HG02763 (cell line): ENCODE data around the gene MKNK2.
A peak's percentile ranks its signal among the peaks of the same experiment; 100 is the strongest.
"Not testable (repeated sequence)": the region's sequence is repeated elsewhere in the genome, so short reads cannot be mapped to it uniquely, and the experiment has no call there.

Source experiments
- ATAC-seq: cut with Tn5 transposase; IDR thresholded peaks from one replicate; pipeline ENCODE4 v1.9.1; 2021; ENCODE audit warnings: mild to moderate bottlenecking, moderate library complexity; ENCODE audit not compliant: unreplicated experiment

The MKNK2 gene

DNA sequence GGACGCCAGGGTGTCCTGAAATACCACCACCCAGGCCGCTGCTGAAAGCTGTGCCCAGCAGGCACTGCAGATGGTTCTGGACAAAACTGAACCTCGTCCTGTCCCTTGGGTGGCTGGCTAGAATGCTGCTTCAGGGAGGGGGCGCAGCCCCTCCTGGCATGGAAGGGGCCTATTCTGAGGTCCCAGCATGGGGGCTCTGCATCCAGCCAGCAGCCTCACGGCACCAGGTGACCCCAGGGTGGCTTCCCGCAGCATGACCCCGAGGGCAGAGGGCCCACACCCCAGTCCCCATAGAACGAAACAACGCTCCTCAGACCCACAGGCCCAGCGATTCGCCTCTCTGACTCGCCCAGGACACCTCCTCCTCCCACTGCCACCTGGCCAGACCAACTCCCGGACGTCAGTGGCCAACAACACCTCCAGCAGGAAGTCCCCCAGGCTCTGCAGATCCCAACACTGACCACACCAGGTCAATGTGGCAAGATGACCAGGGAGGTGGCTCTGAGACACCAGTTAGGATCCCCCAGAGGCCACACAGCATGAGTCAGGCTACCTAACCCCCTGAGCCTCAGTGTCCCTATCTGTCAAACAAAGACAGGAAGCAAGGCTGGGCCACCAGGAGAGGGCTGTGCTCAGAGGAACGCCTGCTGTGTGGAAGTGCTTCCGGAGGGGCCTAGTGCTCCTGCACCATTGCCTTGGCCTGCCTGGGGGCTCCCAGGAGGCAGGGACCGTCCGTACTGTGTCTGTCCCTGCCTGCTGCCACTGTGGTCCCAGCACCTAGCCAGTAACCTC, 6.1 kb downstream of the MKNK2 start:
- no peak for ATAC-seq

DNA sequence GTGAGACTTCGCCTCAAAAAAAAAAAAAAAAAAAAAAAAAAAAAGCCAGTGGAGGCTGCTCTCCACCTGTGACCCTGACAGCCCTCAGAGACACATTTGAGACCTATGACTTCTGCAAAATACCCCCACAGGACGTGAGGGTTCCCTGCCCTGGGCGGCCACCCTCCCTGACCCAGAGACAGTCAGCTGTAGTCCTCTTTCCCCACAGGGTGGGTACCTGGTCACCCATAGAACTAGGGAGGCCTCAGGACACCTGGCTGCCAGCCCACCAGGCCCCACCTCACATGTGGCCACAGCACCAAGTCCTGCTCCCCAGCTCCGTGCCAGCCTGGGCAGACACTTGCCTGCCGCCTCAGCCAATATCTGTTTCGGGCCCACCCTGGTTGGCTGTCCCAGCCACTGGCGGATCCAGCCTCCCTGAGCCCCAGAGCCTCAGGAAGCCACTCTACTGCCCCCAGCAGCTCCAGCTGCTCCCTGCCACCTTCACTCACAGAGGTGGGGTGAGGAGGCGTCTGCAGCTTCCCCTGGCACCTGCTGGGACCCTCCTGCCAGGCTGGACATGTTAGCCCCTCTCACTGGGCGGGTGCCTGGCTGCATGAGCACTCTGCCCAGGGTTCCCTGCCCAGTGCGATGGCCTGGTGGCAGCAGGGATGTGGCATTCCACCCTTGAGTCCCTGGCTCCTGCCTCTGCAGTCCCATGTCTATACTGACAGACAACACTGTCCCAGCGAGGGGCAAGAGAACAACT, 6.9 kb downstream of the MKNK2 start:
- ATAC-seq = no peak

DNA sequence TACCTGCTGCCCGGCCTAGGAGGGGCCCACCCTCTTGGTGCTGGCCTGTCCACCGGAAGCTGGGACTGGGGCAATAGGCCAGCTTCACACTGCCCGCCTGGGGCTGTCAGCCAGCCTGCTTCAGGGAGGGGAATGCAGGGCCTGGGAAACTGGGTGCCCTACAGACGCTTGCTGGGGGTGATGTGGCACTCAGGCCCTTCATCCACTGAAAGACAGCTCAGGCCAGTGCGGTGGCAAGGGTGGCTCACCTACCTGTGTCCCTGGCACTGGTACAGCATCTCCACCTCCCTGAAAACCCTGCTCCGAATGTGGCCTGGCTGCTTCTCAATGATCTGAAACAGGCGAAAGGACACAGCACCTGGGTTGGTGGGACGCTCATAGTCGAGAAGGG, 7.8 kb downstream of the MKNK2 start:
- no peak for ATAC-seq

DNA sequence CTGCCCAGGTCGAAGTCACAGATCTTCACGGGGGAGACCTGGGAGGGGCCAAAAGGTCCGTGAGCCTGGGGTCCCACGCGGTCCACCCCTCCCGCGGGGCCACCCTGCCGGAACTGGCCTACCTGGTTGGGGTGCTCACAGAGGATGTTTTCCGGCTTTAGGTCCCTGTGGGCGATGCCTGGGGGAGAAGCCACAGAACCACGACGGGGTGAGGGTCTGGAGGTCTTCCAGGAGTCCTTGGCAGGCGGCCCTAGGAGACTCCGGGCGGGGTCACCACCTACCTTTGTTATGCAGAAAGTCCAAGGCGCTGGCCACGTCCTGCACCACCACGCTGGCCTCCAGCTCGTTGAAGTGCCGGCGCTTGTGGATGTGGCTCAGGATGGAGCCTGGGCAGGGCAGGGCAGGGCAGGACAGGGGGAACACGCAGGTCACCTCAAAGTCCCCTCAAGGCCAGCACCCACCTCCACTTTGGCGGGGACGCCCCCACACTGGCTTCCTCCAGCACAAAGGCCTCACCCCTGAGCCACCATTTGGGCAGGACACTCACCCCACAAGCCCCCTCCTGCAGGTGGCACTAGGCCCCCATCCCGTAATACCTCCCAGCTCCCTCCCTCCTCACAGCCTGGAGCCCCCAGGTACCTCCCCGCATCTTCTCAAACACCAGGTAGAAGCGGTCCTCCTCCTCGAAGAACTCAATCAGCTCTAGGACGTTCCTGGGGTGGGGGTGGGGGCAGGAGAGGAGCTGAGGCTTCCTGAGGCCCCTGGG, 8.4 kb downstream of the MKNK2 start:
- ATAC-seq = peak; percentile 3

DNA sequence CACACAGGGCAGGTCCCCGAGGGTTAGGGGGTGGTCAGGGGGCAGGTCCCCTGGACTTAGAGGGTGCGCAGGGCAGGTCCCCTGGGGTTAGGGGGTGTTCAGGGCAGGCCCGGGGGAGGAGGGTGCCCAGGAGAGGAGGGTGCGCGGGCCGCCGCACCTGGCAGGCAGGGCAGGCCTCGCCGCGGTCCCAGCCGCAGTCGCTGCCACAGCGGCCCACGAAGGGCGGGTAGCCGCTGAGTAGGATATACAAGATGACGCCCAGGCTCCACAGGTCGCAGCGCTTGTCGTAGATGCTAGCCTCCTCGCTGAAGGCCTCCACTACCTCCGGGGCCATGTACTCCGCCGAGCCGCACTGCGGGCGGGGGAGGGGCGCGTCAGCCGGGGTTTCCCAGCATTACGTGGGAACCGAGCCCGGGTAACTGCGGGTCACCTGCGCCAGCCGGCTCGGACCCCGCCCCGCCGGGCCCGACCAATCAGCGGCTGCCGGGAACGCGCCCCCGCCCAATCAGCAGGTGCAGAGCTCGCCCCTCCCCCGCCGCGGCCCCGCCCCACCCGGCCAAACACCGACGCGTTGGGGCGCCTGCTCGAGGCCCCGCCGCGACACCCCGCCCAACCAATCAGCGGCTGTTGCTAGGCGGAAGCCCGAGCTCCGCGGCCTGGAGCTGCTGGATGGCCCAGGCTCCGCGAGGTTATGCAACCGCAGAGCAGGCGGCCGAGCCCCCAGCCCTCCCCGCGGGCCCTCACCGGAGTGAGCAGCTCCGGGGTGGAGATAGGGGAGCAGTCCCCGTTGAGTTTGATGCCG, 9.2 kb downstream of the MKNK2 start:
- ATAC-seq = peak; percentile 62

DNA sequence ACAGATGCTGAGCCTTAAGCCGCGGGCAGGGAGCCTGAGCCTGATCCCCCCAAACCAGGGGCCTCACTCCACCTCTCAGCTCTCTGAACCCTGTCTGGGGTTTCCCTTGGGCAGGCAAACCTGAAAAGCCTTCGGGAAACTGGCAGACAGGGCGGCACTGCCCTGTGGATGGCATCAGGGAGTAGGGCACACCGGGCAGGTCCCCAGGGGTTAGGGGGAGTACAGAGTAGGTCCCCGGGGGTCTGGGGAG, 9.7 kb downstream of the MKNK2 start:
- no peak for ATAC-seq

DNA sequence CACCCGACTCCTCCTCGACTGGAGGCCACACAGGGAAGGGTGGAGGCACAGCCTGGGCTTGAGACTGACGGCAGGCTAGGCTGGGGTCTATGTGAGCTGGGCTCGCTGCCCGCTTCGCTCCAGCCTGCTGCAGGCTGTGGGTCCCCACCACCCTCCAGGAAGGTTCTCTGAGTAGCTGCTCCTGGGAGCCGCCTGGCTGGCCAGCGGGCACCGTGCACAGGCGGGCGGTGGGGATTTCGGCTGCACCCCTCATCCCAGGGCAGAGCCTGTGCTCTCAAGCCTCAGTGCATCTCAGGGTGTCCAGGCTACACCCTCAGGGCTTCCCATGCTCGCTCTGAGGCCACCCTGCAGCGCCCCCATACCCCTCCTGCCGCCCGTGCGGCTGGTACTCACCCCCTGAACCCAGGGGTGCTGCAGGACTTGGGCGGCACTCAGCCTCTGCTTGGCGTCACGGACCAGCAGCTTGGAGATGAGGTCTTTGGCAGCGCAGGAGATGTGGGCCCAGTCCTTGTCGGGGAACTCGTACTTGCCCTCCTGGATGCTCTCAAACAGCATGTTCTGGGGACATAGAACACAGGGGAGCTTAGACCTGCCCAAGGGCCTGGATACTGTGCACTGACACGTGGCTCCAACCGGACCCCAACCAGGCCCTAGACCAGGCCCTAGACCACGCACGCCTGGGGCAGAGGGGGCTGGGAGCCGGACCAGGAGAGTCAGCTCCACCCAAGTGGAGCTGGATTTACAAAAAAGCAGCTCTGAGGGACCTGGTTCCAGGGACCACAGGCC, 10.2 kb downstream of the MKNK2 start:
- ATAC-seq = no peak

DNA sequence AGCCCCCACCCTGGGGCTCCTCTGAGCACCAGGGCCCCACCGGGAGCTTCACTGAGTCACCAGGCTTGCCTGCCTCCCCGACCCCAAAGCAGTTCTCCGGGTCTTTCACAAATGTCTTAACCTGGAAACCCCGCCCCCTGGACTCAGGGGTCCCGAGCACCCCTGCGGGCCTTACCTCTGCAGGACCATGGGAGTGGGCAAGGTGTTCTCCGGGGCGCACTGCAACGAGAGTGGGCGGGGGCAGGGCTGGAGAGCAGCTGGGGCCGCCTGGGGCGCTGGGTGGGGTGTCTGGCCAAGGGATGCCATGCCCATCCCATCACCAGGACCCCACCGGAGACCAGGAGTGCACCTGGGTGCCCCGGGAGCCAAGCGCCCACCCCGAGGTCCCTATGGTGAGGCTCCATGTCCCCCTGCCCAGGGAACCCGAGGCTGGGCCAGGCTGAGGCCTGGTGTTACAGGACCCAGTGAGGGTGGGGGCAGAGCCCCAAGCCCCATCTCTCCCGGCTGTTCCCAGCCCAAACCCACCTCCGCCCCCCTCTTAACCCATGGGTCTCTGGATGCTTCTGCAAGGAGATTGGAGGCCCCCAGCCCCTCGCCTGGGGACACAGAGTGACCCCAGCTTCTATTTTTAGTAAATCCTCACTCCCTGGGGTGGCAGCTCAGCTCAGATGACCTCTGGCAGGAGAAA, 10.9 kb downstream of the MKNK2 start:
- ATAC-seq = no peak

DNA sequence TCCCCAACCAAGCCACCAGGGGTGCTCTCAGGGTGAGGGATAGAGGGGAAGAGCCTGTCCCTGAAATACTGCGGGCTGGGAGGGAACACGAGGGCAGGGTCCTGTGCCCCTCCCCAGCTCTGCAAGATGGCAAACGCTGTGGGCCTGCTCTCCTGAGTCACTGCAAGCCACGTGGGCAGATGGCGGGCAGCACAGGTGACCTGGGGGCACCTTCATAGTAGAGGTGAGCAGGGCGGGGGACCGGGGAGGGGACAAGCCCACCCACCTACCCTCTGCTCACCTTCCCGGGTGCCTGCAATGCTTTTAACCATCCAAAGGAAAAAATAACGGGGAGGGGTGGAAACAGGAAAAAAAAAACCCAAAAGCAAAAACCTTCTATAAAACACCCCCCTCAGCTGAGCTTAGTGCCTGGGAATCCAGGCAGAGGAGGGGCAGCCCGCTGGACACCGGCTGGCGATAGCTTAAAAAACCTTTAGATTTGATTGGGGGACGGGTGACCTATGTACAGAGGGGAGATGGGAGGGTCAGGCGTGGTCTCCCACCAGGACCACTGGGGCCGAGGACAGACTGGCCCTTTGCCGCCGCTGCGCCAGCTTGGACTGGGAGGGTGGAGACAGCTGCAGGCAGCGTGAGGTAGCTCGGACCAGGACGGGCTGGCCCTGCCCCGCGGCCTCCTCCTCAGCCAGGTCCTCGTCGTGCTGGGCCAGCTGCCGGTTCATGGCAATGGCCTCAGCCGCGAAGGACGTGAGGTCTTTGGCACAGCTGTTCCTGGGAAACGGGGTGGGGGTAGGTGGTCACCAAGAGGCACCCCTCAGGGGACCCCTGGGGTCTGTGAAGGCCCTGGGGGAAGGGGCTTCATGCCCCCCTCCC, 11.7 kb downstream of the MKNK2 start:
- ATAC-seq = no peak

DNA sequence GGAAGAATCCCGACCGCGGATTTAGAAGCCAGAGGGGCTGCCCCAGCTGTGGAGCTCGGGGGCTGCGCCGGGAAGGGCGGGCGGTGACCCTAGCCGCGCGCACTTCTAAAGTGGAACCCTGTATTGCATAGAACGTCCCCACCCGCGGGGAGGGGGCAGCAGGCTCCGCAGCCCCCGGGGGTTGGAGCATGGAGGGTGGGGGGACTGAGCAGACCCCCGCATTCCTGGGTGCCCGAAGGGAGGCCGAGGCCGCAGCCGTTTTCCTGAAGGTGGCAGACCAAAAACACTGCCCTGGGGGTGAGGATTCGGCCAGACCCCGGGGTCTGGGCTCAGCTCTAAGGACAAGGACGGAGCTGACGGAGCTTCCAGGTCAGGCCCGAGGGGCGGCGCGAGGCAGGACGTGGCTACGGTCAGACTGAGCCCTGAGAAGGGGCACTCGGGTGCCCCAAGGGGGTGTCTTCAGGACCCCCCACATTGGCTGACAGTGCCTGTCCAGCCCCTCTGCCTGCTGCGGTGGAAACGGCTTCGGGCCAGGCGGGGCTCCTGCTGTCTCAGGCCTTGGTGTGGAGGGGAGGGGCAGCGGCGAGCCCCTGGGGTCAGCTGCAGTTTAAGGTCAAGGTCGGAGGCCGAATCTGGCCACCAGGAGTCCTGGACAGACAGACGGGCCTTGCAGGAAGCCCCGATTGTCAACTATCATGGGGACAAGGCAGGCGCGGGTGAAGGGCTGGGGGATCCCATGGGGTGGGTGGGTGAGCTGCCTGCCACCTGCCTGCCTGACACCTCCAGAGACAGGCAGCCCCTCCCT, 12.6 kb downstream of the MKNK2 start:
- no peak for ATAC-seq

DNA sequence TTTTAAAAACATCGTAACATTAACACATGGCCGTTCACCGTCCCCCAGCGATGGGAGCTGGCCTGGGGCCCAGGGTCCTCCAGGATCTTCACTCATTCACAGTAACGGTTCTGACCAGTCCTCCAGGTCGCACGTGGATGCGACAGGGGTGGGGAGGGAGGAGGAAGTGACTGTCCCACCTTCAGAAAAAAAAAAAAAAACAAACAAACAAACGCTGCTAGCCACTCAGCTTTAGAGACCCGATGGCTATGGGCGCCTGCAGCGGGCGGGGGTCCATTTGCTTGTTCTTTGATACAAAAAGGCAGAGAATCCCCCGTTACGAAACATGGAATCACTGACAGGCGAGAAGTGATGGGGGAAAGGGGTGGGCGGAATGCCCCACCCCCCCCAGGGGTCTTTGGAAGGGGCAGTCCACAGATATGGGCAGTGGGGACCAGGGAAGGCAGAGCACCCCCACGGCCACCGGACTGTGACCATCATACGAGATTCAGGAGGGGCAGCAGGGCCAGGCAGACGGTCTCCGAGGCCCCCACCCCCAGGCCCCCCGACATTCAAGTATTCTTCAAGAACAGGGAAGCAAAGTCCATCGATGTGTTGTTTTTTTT, 13.3 kb downstream of the MKNK2 start:
- ATAC-seq = no peak

DNA sequence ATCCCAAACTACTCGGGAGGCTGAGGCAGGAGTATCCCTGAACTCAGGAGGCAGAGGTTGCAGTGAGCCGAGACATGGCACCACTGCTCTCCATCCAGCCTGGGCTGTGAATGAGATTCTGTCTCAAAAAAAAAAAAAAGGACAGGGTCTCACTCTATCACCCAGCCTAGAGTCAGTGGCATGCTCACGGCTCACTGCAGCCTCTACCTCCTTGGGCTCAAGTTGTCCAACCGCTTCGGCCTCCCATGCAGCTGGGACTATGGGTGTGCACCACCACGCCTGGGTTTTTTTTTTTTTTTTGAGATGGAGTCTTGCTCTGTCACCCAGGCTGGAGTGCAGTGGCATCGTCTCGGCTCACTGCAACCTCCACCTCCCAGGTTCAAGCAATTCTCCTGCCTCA, 14.6 kb downstream of the MKNK2 start:
- ATAC-seq = no peak

DNA sequence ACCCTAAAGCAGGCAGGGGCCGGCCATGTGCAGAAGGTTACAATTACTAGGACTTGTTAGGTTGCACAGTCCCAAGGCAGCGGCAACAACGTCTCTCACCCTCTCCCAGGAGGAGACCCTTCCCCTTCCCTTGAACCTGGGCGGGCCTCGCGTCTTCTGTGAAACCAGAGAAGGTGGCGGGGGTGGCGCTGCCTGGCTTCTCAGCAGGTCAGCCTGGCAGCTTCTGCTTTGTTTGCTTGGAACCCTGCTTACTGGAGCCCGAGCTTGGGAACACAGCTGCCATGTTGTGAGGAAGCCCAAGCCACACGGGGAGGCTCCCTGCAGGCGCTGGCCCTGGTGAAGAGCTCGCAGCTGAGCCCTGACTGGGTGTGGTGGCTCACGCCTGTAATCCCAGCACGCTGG, 15.5 kb downstream of the MKNK2 start:
- ATAC-seq = no peak

DNA sequence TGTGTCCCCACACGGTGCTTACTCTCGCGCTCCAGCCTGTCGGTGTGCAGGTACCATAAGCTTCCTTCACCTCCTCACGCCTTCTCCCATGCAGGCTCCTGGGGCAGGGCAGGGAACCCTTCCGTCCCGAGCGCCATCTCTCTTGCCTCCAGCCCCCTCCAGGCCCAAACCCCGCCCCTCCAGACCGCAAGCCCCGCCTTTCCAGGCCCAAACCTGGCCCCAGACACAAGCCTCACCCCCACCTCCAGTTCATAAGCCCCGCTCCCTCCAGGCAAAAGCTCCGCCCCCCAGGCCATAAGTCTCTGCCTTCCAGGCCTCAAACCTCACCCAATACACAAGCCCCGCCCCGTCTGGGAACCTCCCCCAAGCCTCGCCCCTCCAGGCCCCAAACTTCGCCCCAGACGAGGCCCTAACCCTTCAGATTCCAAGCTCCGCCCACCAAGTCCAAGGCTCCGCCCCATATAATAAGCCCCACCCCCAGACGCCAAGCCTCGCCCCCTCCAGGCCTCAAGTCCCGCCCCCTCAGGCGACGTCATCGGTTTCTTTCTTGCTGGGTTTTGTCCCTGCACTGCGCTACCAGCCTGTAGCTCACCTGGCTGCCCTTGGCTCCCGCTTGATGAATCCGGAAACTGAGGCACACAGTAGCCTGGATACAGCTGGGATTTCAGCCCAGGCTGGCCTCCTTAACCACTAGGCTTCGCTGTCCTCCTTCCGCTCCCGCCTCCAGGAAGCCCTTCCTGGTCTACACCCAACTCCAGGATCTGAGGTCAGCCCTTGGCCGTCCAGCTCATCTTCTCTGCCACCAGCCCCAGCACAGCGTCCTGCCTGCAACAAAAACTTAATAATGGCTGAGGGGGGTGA, 16.1 kb downstream of the MKNK2 start:
- no peak for ATAC-seq

DNA sequence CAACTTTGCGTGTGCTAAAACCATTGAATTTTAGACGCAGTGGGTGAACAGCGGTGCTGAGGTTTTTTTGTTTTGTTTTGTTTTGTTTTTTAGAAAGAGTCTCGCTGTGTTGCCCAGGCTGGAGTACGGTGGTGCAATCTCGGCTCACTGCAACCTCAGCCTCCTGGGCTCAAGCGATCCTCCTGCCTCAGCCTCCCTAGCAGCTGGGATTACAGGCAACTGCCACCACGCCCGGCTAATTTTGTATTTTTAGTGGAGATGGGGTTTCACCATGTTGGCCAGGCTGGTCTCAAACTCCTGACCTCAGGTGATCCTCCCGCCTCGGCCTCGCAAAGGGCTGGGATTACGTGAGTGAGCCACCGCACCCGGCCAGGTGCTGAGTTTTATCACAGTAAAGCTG, 16.8 kb downstream of the MKNK2 start:
- not testable (repeated sequence) for ATAC-seq

DNA sequence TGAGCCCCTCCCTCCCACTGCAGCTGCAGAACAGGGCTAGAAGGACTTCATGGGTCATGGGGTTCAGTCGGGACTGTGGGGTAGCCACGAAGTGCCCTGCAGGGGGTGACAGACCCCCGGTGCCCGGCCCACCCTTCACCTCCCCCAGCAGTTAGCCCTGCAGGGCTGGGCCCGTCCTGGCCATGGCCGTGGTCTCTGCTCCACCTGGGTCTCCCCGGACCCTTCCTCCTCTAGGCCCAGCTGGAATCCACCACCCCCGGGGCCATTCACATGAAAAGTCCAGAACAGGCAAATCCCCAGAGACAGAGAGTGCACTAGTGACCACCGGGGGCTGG, 17.3 kb downstream of the MKNK2 start:
- ATAC-seq = no peak
